GM18519 (cell line): ENCODE measurements around the gene PSG11.
"Not testable (repeated sequence)": the region's sequence is repeated elsewhere in the genome, so short reads cannot be mapped to it uniquely, and the experiment has no call there.

Experiments used
- ATAC-seq: cut with Tn5 transposase; IDR thresholded peaks from one replicate; pipeline ENCODE4 v1.9.1; 2021; ENCODE audit warnings: mild to moderate bottlenecking, moderate library complexity; ENCODE audit not compliant: unreplicated experiment, low FRiP score

PSG11 gene

DNA sequence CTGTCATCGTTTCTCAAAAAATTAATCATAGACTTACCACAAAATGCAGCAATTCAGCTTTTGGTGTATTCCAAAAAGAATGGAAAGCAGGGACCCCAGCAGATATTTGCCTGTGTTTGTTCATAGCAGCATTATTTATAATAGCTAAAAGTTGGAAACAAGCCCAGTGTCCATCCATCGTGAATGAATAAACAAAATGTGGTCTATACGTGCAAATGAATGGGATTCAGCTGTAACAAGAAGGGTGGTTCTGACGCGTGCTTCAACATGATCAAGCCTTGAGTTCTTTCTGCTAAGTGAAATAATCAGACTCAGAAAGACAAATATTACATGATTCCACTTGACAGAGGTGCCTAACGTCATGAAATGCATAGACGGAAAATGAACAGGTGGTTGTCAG, 36.4 kb downstream of the PSG11 start:
- ATAC-seq = no peak

DNA sequence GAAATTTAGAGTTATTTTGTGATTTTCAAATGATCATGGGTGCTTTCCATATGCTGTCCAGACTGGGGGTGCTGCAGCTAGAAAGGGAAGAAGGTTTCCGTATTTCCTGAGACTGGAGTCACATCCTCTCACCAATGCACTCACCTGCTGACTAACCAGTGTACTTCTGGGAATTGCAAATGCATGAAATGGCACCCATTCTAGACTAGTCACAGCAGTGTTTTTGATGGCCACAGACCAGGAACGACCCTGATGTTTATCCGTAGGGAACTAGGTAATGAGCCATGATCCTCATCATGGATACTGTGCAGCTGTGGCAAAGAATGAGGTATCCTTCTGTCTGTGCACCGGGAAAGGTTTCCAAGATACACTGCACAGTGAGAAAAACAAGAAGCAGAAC, 37.1 kb downstream of the PSG11 start:
- not testable (repeated sequence) for ATAC-seq

DNA sequence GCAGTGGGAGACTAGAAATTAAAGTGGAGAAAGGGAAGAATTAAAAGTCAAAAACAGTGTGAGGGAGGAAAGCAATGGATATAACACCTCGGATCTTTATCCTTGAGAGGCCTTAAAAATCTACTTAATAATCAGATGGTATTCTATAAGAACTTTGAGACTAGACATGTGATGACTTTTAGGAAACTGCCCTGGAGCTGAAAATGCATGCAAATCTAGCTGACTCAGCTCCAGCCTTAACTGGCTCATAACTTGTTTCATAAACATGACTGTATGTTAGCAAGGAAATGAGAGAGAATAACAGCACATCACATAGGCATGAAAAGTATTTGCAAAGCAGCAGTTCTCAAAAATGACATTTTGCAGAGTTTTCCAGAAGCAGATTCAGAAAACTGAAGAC, 38.1 kb downstream of the PSG11 start:
- ATAC-seq = not testable (repeated sequence)

DNA sequence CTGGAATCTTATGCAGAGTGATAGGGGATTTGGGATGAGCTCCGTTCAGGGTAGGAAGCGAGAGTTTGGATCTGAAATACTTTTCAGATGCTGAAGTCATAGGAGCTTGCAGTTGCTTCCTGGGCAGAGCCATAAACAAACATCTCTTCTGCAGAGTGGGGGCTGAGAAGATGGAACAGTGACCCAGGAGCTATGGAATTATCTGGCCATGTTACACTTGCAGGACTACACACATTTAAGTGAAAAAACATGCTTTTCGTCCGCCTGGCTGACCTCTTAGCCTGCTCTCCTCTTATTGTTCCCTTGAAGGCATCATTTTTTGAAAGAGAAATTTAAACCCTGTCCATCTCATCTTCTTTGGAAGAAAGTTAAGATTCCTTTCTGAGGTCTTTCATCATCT, 40.7 kb downstream of the PSG11 start:
- ATAC-seq = no peak

DNA sequence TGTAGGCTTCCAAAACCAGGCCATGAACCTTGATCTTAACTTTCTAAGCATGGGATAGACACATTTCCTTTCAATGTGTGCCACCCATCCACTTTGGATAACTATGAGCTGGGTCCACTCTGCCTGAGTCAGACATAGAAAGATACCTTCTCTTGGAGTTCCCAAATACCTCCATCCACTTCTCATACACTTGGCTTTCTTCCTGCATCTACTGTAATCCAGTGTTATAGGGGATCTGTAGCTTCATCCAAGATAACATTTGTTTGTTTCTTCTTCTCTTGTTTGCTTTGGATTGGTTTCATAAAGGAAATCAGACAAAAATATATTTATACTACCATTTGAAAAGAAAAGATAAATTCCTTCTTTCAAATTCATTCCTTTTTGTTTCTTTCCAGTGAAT, 44.2 kb downstream of the PSG11 start:
- ATAC-seq = not testable (repeated sequence)

DNA sequence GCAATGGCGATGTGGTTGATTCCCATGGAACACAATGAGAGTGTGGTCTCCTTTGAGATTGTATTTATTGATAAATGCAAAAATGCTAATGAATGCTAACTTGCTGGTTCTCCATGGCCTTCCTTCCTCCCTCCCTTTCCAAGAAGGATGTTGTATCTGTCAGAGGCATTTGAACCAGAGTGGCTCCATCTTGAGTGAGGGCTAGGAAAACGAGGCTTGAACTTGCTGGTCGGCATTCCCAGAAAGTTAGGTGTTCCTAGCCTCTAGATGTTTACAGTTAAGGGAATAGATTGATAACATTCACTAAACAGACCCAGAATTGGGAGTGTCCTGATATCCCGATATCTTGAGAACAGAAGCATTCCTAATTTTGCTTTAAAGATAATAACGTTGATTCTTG, 54.8 kb downstream of the PSG11 start:
- ATAC-seq = not testable (repeated sequence)

DNA sequence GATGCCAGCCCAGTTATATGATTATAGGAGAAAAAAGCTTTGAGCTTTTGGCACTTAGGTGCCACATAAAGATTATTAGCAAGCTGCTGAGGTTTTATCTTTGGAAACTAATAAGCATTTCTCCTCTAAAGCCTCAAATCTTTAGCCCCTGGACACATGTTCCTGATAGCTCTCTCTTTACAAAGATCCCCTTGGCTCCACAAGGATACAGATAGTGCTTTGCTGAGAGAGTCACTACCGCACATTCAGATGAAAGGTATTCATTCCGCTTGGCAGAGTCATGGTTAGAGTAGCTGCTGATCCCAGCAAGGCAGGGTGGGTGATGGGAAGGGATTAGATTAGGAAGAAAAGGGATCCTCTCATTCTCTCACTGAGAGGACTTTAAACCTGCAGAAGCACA, 61.1 kb downstream of the PSG11 start:
- no peak for ATAC-seq

DNA sequence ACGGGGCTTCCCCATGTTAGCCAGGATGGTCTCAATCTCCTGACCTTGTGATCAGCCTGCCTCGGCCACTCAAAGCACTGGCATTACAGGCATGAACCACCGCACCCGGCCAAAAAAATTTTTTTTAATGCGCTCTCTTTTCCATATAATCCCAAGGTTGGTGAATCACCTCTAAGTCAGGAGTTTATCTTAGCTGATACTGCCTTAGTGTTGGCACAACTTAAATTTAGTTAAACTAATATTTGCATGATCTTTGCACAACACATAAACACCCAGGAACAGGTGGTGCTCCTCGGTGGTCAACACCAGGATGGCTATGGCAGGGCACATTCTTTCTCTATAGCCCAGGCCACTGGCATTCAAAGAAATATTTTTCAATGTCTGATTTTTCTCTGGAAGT, 65.2 kb downstream of the PSG11 start:
- ATAC-seq = no peak
